GM19455 (cell line): Measurements from ENCODE around the gene TRDN.
A peak's percentile ranks its signal among the peaks of the same experiment; 100 is the strongest.

Experiments
- ATAC-seq: cut with Tn5 transposase; IDR thresholded peaks from one replicate; pipeline ENCODE4 v1.9.1; 2021; ENCODE audit not compliant: unreplicated experiment

TRDN gene

DNA sequence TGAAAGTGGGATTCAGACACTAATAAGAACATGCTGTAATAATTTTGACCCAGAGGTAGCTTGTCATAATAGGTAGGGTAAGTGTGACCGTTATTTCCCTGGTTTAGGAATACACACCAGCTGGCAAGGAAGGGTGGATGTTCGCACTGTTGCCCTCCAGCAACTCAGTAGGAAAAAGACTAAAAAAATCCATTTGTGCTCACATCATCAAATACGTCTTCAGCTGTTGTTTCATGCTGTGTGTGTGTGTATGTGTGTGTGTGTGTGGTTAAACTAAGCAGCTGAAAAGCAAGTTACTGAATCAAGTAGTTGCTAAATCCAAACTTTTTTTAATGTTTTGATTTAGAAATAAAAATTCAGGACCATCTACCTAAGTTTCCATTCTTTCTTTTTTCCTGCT is 218.7 kb downstream of the TRDN start:
- ATAC-seq, result no peak

DNA sequence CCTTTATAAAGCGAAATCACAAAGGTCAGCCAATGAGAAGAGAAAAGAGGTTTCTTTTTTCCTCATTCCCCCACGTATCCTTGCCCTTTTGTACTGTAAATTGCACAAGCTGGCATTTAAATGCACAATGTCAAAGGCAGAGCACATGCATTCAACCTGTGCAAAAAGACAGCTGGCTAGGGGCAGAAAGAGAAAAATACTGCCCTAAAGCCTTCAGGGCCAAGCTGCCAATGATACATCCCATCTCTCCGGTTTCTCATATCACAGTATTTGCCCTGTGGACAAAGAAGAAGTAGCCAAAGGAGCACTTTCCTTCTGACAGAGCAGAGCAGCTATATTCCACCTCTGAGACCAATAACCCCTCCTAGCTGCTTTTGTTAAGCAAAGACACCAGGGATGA is 219.2 kb downstream of the TRDN start:
- no peak for ATAC-seq

DNA sequence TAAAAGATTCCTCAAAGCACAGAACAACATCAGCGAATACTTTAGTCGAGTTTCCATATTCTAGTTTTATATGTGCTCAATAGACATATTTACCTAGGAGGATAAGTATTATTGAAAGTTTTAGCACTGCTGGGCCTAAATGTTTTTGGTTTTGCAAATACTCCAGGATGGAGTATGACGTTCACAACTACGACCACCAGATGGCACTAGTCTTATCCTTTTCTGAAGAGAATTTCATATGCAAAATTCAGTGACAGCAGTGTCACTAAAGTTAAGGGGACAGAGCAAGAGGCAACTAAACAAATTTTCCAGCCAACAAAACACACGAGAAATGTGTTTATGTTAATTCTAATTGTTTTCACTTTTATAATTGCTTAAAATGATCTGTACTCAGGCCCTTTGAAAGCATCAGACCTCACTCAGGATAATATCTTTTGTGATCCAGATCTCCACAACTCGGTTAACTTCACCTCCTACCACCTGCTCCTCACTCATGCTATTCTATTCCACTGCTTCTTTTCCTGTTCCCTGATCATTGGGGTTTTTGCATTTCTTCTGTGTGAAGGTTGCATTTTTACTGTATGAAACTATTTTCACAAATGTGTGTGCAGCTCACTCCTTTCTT is 220.8 kb downstream of the TRDN start:
- peak; percentile 92 for ATAC-seq

DNA sequence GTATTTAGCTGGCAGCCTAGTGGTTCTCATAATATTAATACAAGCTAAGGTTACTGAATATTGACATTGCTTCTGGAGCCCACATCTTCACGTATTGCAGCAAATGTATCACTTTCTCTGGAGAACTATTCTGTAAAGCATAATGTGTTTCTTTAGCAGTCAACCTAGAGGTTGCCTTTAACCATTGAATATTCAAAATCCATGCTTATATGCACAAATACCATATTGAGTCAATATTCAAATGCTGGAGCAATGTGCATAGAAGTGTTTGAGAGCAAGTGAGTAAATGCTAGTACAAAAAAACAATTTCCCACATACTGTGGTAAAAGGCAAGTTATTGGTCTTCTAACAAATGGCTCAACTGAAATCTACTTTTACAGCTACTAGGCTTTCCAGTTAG is 231.8 kb downstream of the TRDN start:
- no peak for ATAC-seq

DNA sequence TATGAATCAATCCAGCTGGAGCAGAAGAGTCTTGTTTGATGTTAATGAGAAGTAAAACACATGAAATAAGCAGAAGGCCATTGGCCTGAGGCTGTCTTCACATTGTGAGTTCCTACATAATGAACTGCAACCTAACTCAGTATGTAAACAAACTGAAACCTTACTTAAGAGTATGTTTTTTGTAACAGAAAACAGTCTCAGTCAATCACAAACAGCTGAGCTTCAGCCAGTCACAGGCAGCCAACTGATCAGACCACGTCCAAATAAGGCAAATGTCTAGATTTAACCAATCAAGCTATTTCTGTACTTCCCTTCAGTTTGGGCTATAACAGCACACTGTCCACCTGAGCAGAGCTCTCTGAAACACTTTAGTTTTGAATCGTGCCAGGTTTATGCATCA is 234.7 kb downstream of the TRDN start:
- ATAC-seq, result peak; percentile 96

DNA sequence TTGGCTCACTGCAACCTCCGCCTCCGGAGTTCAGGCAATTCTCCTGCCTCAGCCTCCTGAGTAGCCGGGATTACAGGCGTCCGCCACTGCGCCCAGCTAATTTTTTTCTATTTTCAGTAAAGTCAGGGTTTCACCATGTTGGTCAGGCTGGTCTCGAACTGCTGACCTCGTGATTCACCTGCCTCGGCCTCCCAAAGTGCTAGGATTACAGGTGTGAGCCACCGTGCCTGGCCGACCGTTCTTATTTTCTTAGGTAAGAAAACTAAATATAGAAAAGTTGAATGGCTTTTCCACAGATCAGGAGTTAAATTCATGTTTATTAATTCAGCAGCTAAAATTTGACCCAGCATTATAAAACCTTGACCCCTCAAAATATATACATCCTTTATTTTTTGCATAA is 238.7 kb downstream of the TRDN start:
- ATAC-seq, result no peak

DNA sequence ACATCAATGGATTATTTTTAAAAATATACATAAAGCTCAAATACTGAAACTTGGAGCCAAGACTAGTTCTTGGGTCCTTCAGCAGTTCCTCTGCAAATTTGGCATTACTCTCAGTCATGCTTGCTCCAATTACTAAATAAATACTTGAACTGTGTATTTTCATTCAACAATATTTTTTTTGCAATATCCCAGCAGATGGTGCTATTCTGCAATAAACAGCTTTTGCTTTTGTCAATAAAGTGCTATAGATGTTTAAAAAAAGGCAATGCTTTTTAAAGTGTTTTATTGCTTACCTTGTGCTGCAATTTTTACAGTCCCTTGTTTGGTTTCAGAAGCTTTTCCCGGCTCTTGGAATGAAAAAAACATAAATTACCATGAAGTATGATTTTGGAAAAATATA is 243.4 kb downstream of the TRDN start:
- ATAC-seq, result no peak

DNA sequence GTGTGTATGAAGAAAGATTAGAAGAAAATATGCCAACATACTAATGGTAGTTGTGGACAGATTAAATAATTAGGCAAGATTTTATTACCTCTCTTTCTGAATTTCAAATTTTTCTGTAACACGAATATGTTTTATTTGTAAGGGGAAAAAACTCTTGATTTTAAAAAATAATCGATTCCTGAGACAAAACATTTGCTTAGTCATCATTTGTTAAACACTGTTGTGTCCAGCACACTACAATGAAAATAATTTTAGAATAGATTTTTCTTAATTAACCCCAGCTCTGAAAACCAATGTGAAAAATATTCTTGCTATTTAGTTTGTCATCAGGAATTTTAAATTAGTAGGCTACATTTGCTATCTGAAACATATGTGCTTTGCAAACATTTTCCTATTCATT is 253.0 kb downstream of the TRDN start:
- no peak for ATAC-seq

DNA sequence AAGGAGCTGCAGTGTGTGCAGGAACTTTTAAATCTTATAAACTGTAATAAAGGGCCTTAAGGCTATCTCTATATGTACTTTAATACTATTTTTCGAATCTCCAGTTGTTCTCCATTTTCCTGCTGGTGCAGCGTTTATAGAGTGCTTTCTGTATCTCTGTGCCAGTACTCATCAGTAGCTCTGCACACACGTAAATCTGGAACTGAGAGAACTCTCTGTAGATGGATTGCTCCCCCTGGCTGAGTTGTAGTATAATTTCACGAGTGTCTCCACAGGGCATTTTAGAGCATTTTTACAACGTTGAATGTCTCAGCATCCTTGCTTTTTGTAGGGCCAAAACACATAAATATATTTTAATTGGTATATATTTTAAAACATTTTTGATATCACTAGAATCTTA is 256.5 kb downstream of the TRDN start:
- ATAC-seq, result no peak

DNA sequence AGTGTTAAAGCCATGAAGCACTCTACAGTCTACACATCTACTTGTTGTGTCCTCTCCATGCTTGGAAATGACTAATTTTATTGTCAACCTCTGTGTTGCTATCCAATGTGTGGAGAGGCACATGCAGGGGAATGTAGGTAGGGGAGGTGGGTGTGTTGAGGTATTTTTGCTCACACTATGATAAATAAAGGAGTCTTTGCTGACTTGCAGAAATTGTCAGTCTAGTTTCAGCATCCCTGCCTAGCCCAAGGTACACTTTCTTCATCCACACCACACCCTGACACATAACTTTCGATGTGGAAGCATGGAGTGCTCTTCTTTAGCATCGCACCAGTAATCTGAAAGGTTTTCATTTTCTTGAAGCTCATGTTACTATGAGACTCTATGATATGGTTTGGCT is 264.0 kb downstream of the TRDN start:
- ATAC-seq, result no peak

DNA sequence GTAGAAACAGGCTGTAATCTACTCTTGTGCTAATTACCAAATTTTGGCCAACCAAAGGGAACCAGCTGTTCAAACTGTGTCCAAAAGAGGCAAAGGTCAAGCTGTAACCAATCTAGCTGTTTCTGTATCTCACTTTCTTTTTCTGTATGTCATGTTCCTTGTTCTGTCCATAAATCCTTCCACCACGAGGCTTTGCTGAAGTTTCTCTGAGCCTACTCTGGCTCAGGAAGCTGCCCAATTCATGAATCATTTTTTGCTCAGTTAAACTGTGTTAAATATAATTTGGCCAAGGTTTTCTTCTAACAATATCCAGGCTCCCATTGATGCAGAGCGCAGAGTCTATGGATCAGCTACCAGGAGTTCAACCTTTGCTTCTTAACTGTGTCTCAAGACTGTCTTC is 272.8 kb downstream of the TRDN start:
- ATAC-seq, result no peak

DNA sequence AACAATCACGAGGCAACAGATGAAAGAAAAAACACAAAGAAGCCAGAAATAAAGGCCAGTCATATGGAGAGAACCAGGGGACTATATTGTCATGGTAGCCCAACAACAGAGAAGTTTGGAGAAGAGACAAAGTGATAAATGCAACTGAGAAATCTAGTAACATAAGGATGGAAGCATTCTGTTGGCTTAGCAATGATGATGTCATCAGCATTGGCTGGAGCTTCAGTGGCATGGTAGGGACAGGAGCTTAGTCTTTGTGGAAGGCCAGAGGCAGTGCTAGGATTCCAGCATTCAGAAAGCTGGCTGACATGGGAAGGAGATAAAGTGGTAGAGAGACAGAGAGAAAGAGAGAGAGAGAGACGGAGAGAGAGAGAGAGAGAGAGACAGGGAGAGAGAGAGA is 276.4 kb downstream of the TRDN start:
- no peak for ATAC-seq

DNA sequence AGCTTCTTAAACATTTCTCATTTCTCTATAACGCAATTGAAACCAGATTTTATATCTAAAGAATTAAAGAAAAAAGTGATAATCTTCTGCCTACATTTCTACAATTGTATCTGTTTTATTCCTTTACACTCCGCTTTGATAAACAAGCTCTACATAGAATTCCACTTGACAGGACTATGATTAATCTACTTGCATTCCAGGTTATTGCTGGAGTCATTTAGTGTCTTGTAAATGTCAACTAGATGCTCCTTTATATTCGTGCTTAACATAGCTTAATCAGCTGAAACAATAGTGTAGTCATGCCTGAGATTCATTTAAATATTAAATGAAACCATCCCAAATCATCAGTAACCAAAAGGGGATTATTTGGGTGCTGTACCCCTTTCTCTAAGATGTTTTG is 284.0 kb downstream of the TRDN start:
- ATAC-seq, result no peak

DNA sequence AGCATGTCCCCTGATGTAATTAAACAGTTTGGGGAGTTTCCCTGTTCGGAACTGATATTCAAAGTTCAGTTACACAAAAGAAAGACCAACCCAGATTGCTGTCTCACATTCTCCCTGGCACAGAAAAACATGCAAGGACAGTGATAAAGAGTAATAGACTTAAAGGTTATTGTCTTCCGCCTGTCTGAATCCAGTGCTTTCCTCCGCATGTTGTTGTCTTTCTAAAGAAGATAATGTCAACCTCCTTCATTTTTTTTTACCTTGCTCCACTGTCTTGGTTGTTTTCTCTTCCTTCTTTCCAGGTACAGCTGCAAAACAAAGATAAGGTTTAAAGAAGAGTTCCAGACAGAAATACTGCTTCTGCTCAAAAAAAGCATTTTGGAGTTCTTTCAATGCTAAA is 284.5 kb downstream of the TRDN start:
- no peak for ATAC-seq

DNA sequence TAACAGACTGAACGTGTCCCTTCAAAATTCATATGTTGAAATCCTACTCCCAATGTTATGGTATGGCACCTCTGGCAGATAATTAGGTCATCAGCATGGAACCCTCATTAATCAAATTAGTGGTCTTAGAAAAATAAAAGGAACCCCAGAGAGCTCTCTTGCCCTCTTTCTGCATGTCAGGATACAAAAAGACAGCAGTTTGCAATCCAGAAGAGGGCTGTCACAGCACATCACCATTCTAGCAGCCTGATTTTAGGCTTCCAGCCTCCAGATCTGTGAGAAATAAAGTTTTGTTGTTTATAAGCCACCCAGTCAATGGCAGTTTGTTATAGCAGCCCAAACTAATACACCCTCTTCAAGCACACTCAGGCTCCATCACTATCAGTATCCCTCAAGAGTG is 292.9 kb downstream of the TRDN start:
- ATAC-seq, result no peak

DNA sequence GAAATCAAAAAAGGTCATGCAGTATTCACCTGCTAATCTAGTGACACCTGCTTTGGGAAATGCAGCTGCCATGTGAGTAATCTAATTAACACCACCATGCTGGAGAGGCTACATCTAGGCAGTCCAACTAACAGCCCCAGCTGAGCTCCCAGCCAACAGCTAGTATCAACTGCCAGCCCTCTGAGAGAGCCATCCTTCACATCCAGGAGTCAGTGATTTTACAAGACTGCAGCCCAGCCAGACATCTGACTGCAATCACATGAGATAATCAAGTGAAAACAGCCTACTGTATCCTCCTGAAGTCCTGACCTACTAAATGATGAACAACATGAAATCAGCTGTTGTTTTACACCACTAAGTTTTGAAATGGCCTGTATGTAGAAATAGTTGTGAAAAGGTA is 298.4 kb downstream of the TRDN start:
- no peak for ATAC-seq

DNA sequence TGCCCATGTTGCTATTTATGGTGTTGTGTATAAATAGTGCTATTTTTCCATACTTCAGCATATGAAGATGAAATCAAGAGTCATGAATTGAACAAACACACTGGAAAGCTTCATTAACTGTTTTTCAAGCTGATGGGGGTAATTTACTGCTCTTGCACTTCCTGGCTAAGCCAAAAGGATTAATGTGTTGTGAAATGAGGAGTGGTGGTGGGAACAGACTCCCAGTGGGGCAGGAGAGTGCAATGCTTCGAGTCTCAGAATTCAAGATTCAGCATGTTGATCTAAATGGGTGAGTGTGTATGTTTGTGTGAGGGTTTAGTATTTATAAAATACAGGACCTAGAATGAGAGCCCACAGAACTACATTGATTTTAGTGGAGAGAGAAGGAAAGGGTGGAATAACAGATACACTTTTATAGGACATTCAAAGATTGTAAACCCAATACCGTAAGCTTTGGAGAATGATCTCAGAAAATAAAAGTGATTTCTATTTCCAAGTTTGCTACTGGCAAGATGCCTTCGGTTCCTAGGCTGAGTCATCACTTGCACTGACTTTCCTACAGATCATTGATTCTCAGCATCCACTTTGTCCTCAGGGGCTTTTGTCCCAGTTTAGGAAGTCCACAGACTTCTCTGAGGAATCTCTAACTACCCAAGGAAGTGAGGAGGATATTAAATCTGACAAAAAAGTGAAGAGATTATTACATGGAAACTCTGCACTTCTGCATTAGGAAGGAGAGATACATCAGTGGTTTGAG is 303.6 kb downstream of the TRDN start:
- no peak for ATAC-seq

DNA sequence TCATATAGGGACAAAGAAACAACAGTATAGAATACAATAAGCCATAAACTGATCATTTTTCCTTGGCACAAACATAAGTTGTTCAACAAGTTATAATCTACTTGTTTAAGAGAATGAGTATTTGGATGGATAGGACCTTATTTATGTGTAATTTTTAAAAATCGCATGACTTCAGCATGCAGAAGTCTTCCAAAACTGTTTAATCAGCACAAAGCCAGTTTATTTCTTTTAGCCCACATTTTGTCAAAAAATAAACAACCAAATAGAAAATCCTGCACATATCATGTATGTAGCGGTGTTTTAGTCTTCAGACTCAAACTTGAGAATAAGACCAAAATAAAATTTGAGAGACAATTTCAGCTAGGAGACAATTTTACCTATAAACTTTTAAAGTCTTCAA is 304.7 kb downstream of the TRDN start:
- no peak for ATAC-seq

DNA sequence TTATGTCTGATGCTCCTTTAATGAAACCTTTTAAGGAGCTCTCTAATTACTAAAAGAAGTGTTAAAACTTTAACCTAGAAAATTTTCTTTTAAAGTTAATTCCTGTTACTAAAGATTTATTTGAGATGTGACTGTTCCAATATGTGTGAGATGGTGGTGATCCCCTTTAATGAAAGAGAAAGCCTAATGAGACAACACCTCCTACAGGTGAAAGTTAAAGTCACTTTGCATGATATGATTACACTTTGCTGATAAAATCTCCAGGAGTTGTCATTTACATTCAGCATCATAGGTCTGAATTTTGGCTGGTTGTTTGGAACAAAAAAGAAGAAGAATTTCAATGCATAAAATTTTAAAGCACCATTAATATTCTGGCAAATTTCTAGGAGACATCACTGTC is 307.4 kb downstream of the TRDN start:
- no peak for ATAC-seq

DNA sequence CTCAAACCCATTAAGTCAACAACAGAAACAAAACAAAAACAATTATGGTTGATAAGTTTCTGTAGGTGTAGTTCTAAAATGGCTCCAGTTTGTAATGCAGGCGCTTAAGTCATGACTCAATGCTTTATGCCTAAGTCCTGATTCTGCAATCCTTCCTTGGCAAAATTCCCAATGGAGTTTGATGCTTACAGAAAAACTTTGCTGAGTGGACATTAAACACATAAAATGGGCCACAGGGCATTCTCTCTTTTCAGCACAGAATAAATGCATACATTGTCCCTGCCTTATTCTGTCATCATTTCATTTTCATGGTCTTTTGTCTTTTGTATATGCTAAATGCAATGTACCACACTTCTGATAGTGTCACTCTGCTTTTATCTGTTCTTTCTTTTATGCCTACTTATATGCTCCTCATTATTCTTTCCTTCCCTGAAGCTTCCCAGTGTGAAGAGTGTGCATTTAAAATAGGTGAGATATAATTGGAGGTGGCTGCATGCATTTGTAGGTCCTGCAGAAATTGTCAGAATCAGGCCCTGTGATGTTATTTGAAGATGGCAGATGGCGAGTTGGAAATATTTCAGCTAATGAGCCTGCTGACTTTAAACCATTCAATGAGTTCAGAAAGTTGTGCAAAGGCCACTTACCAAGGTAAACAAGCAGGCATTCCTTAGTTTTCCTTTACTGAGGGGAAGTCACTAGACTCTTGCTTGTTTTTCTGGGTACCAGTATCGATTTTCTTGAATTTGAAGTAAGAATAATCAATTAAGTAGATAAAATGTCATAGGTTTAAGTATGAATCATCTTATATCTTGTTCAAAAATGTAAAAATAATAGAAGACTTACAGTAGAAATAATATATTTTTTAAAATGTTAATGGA is 313.1 kb downstream of the TRDN start:
- ATAC-seq, result no peak

DNA sequence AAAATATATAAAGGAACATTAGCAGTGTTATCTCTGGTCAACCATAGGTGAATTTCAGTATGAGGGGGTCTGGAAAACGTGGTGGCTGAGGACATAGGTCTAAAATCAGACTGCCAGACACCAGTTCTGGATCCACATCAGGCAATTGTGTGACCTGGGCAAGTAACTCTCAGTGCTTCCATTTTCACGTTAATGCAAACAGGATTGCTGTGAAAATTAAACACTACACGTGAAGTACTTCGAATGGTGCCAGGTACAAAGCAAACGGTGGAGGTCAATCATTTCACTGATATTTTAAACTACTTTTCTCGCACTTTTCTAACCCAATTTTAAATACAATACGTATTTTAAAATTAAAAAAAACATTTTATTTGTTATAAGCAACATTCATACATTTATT is 315.7 kb downstream of the TRDN start:
- no peak for ATAC-seq

DNA sequence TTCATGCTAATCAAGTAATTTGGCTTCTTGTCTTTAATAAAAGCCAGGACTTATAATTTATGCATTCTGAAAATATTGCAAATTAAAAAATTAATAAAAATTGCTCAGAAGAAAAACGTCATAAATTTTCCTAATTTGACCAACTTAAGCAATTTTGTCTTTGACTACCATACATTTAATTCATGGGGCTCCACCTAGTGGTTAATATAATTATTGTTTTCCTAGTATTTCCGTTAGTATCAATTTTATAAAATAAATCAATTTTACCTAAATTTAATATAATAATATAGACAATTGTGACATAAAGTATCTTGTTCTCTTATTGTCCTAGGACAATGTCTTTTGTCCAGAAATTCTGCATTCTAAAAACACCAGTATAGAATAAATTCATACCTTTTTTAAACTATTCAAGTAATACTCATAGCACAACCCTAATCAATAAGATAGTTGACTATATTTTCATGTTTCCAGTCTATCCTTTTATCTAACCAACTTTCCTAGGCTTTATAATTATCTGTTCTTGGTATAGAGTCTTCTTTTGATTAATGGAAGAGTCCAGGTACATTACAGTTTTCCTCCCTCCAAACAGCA is 319.9 kb downstream of the TRDN start:
- no peak for ATAC-seq
